ENCODE data around the gene DMBX1. TPM values are rescaled to one million over a fixed set of nuclear protein-coding genes. Genes with fewer than 3 reads are reported as not detected.

DMBX1 gene
- total and polyA plus RNA-seq, 9 of the 15 experiments (the other 6 are each of a cell fraction or from before 2014, with no cell fraction given), result 0.25 to 4.3 (median 1.0) TPM

DNA sequence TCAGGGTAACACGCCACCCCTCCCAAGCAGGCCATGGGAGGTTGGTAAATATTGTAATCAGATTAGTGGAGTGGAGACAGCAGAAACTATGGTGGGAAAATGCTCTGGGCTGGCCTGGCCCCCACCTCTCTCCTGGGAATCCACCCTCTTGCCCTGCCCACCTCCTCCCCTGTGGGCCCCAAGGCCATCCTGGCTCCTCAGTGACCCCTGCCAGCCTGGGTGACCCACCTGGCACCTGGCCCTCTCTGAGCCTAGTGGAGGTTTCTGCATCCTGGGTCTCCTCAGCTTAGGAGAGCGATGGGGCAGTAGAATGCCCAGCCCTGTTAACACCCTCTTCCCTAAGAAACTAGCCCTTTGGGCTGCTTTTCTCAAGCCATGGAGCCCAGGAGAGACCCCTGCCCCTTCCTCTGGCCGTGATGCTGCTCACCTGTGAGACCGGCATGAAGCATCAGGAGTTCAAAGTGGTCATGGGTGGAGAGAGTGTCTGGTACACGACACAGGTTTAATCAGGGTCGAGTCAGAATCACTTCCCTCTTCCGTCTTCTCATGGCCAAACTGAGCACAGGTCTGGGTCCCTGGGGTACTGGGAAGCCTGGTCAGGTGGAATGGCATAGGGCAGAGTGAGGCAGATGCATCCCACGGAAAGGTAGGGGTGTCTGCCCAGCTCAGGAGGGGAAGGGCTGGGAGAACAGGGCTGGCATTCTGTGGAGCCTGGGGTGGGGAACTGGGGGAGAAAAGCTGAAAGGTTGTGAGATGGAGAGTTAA, 10.7 kb upstream of the DMBX1 start:
- H3K36me3 ChIP-seq (ENCODE audit: control insufficient read depth, insufficient read depth, low read length), result no peaks in the 10 kb centered on the region
- CTCF ChIA-PET (ENCODE audit: low intra/inter-chr PET ratio), result interaction anchor here (0.6 to 6.3 kb wide), 3 partner anchors 43 to 54 kb away, joined by 3 to 137 read pairs (median 4); no protein-coding TSS in a partner anchor
- BruUV-seq (replicated peaks), result no TSS peak
- 54% methylated on average over 8 of the region's 8 CpGs for WGBS (ENCODE audit: insufficient coverage, low coverage, missing lambda C conversion rate)
- H3K4me2 ChIP-seq (ENCODE audit: insufficient read depth, low read length), result no peak overlapping the region
- H3K9ac ChIP-seq (ENCODE audit: insufficient read depth in 1 of 2, low read depth in 2 of 2, low read length in 2 of 2), result peak overlapping the region in 1 of 2 experiments; percentile 37; a peak in 1 of 4 replicates
- H3K4me3 ChIP-seq, result no peak overlapping the region
- H3K9me1 ChIP-seq (ENCODE audit: control insufficient read depth, insufficient read depth, low read length), result no peaks in the 10 kb centered on the region
- intact Hi-C loops (cut with micrococcal nuclease) (loop anchor here (5.0 kb wide), 1 partner anchor 72 kb away; no protein-coding TSS in a partner anchor), in situ Hi-C loops (cut with MboI) (loop anchor here (5.0 kb wide), 1 partner anchor 48 kb away; no protein-coding TSS in a partner anchor)
- no peak for DNase-seq (ENCODE audit: extremely low read depth in 1 of 4, low spot score in 3 of 4)
- H2AFZ ChIP-seq (ENCODE audit: low read depth, low read length), result no peak overlapping the region
- no peaks in the 10 kb centered on the region for H3K27me3 ChIP-seq (ENCODE audit: control insufficient read depth in 2 of 2, insufficient read depth in 2 of 2, low read length in 2 of 2)
- TF ChIP-seq CBX2 (IDR thresholded peaks at IDR 0.05; ENCODE audit: insufficient read depth, low read length, poor library complexity, severe bottlenecking), result no peak
- TF ChIP-seq, protein P1, sequence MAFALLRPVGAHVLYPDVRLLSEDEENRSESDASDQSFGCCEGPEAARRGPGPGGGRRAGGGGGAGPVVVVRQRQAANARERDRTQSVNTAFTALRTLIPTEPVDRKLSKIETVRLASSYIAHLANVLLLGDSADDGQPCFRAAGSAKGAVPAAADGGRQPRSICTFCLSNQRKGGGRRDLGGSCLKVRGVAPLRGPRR (CRISPR knock-in tag; IDR thresholded peaks at IDR 0.05), result no peak
- TF ChIP-seq, protein P2, sequence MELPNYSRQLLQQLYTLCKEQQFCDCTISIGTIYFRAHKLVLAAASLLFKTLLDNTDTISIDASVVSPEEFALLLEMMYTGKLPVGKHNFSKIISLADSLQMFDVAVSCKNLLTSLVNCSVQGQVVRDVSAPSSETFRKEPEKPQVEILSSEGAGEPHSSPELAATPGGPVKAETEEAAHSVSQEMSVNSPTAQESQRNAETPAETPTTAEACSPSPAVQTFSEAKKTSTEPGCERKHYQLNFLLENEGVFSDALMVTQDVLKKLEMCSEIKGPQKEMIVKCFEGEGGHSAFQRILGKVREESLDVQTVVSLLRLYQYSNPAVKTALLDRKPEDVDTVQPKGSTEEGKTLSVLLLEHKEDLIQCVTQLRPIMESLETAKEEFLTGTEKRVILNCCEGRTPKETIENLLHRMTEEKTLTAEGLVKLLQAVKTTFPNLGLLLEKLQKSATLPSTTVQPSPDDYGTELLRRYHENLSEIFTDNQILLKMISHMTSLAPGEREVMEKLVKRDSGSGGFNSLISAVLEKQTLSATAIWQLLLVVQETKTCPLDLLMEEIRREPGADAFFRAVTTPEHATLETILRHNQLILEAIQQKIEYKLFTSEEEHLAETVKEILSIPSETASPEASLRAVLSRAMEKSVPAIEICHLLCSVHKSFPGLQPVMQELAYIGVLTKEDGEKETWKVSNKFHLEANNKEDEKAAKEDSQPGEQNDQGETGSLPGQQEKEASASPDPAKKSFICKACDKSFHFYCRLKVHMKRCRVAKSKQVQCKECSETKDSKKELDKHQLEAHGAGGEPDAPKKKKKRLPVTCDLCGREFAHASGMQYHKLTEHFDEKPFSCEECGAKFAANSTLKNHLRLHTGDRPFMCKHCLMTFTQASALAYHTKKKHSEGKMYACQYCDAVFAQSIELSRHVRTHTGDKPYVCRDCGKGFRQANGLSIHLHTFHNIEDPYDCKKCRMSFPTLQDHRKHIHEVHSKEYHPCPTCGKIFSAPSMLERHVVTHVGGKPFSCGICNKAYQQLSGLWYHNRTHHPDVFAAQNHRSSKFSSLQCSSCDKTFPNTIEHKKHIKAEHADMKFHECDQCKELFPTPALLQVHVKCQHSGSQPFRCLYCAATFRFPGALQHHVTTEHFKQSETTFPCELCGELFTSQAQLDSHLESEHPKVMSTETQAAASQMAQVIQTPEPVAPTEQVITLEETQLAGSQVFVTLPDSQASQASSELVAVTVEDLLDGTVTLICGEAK (IDR thresholded peaks at IDR 0.05), result no peak
- TF ChIP-seq, protein P2 (CRISPR knock-in tag; IDR thresholded peaks at IDR 0.05), result no peak
- TF ChIP-seq ZNF75A (CRISPR knock-in tag; IDR thresholded peaks at IDR 0.05), result no peak
- TF ChIP-seq MBD2 (IDR thresholded peaks at IDR 0.05; ENCODE audit: borderline replicate concordance, low read depth), result no peak
- peak; percentile 31 for TF ChIP-seq WHSC1 (IDR thresholded peaks at IDR 0.05; ENCODE audit: low read length)
- FAIRE-seq, result no peak
- H3K4me1 ChIP-seq (replicated peaks in 1 of 2; ENCODE audit: control insufficient read depth in 2 of 2, insufficient read depth in 2 of 2, low read length in 2 of 2), result peaks cover 19 to 34% of the 10 kb centered on the region in 2 experiments
- H3K9me3 ChIP-seq (replicated peaks; ENCODE audit: control insufficient read depth, insufficient read depth, low read depth, low read length), result no peaks in the 10 kb centered on the region
- no peaks in the 10 kb centered on the region for H3K79me2 ChIP-seq (ENCODE audit: control insufficient read depth, insufficient read depth, low read length)
- no peak for ATAC-seq
- POLR2A ChIA-PET, result interaction anchor here (0.6 to 1.6 kb wide), 4 partner anchors 28 to 68 kb away, joined by 3 to 5 read pairs (median 4); no protein-coding TSS in a partner anchor
- H3K27ac ChIP-seq (ENCODE audit: extremely low read depth, low read depth, low read length), result no peak overlapping the region
- no peaks in the 10 kb centered on the region for H4K20me1 ChIP-seq (replicated peaks; ENCODE audit: control insufficient read depth, insufficient read depth, low read length)
